CD4-positive, alpha-beta T cell treated with Interleukin-12 subunit alpha and Interleukin-12 subunit beta, for 1 hour (primary cell): ENCODE results near the gene RAB39B.

ENCODE experiments used
- DNase-seq: peaks from one replicate; pipeline ENCODE4 v3.0.0-alpha.2; 2020

The RAB39B gene

GRCh38 chrX:155215443-155216178 is 48.7 kb downstream of the RAB39B start:
- peak; percentile 1 for DNase-seq

GRCh38 chrX:155213731-155214130 is 50.6 kb downstream of the RAB39B start:
- DNase-seq, result no peak

- DNase-seq, result no peak
Observed at GRCh38 chrX:155211208-155211607, 53.1 kb downstream of the RAB39B start.
